ENCODE measurements around the gene ENPP6.

ENPP6 gene

DNA sequence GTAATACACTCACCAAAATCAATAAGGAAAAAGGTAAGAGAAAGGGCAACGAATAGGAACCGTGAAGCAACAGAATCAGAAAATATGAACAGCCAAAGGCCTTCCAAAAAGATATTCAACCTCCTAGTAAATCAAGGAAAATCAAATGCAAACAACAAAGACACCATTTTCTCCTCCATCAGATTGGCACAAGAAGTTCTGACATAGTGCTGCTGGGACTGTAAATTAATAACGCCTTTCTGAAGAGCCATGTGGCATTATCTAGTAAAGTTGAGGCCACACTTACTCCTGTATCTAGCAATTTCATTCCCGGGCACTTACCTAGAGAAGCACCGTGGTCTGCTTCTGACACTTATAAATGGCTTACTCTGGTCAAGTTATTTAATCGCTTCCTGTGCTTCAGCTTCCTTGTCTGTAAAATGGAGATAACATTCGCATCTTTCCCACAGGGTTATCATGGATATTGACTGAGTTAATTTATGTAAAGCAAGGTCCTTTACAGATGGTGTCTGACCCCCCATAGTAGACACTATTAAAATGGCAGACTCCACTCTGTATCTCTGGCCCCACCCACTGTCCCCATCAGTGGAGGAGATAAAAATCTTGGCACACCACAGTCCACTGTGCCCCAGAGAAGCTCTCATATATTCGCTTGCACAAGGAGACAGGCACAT lies 20.5 kb upstream of the ENPP6 start:
- H3K9ac ChIP-seq (ENCODE audit: low read depth, low read length, poor library complexity, severe bottlenecking), result no peak overlapping the region
- no peaks in the 10 kb centered on the region for H3K36me3 ChIP-seq (ENCODE audit: insufficient read depth, low read length)
- TF ChIP-seq EZH2phosphoT487 (IDR thresholded peaks at IDR 0.05; ENCODE audit: borderline replicate concordance), result no peak
- TF ChIP-seq, protein P1, sequence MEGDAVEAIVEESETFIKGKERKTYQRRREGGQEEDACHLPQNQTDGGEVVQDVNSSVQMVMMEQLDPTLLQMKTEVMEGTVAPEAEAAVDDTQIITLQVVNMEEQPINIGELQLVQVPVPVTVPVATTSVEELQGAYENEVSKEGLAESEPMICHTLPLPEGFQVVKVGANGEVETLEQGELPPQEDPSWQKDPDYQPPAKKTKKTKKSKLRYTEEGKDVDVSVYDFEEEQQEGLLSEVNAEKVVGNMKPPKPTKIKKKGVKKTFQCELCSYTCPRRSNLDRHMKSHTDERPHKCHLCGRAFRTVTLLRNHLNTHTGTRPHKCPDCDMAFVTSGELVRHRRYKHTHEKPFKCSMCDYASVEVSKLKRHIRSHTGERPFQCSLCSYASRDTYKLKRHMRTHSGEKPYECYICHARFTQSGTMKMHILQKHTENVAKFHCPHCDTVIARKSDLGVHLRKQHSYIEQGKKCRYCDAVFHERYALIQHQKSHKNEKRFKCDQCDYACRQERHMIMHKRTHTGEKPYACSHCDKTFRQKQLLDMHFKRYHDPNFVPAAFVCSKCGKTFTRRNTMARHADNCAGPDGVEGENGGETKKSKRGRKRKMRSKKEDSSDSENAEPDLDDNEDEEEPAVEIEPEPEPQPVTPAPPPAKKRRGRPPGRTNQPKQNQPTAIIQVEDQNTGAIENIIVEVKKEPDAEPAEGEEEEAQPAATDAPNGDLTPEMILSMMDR (conservative IDR thresholded peaks at IDR 0.05; ENCODE audit: low read length), result no peak
- peak overlapping the region; percentile 68 for H2AFZ ChIP-seq (ENCODE audit: low read length)
- no peaks in the 10 kb centered on the region for H3F3A ChIP-seq (ENCODE audit: low read depth)
- peaks cover 13% of the 10 kb centered on the region for H3K4me1 ChIP-seq (ENCODE audit: insufficient read depth, low read length, poor library complexity, severe bottlenecking)
- H3K9me3 ChIP-seq (ENCODE audit: insufficient read depth, low read depth, low read length), result no peaks in the 10 kb centered on the region
- H3K27me3 ChIP-seq (ENCODE audit: insufficient read depth, low read length, poor library complexity, severe bottlenecking), result no peaks in the 10 kb centered on the region
- H3K79me2 ChIP-seq (ENCODE audit: insufficient read depth, low read length), result no peaks in the 10 kb centered on the region
- H4K20me1 ChIP-seq (ENCODE audit: insufficient read depth, low read length, poor library complexity, severe bottlenecking), result no peaks in the 10 kb centered on the region
- H3K4me2 ChIP-seq (ENCODE audit: low read depth, low read length, poor library complexity, severe bottlenecking), result peak overlapping the region; percentile 29
- no peaks in the 10 kb centered on the region for H3K9me2 ChIP-seq (replicated peaks; ENCODE audit: low read depth, low read length)
- H3K4me3 ChIP-seq (ENCODE audit: low read length, poor library complexity, severe bottlenecking), result no peak overlapping the region

DNA sequence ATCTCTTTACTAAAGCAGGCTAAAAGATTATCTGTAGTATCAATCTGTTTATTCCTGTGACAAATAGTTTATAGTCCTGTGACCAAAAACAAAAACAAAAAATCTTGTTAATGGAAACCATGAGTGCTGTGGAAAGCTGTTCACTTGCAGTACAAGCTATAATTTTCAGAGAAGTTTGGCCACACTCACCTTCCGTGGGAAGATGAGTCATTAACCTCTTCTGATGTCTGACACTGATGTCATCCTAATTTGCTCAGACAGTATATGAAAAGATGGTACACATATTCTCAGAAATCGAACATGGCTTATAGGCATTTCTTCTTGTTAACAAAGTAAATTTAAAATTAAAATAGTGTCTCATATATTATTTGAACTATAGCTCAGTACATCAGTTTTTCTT lies 19.9 kb upstream of the ENPP6 start:
- no peaks in the 10 kb centered on the region for H3K9me2 ChIP-seq (replicated peaks; ENCODE audit: low read depth, low read length)
- H3K9me3 ChIP-seq (ENCODE audit: insufficient read depth, low read depth, low read length), result no peaks in the 10 kb centered on the region
- H2AFZ ChIP-seq (ENCODE audit: low read length), result peak overlapping the region; percentile 68; the same call in 1 of the 2 replicates
- H3K4me2 ChIP-seq (ENCODE audit: low read depth, low read length, poor library complexity, severe bottlenecking), result peak overlapping the region; percentile 29
- H3K4me3 ChIP-seq (ENCODE audit: low read length, poor library complexity, severe bottlenecking), result no peak overlapping the region
- no peak overlapping the region for H3K9ac ChIP-seq (ENCODE audit: low read depth, low read length, poor library complexity, severe bottlenecking)
- no peaks in the 10 kb centered on the region for H3K79me2 ChIP-seq (ENCODE audit: insufficient read depth, low read length)
- H3K27me3 ChIP-seq (ENCODE audit: insufficient read depth, low read length, poor library complexity, severe bottlenecking), result no peaks in the 10 kb centered on the region
- TF ChIP-seq EZH2phosphoT487 (IDR thresholded peaks at IDR 0.05; ENCODE audit: borderline replicate concordance), result no peak
- TF ChIP-seq, protein P1 (conservative IDR thresholded peaks at IDR 0.05; ENCODE audit: low read length), result no peak
- H3K36me3 ChIP-seq (ENCODE audit: insufficient read depth, low read length), result no peaks in the 10 kb centered on the region
- H3F3A ChIP-seq (ENCODE audit: low read depth), result no peaks in the 10 kb centered on the region
- H3K4me1 ChIP-seq (ENCODE audit: insufficient read depth, low read length, poor library complexity, severe bottlenecking), result peaks cover 13% of the 10 kb centered on the region
- no peaks in the 10 kb centered on the region for H4K20me1 ChIP-seq (ENCODE audit: insufficient read depth, low read length, poor library complexity, severe bottlenecking)

DNA sequence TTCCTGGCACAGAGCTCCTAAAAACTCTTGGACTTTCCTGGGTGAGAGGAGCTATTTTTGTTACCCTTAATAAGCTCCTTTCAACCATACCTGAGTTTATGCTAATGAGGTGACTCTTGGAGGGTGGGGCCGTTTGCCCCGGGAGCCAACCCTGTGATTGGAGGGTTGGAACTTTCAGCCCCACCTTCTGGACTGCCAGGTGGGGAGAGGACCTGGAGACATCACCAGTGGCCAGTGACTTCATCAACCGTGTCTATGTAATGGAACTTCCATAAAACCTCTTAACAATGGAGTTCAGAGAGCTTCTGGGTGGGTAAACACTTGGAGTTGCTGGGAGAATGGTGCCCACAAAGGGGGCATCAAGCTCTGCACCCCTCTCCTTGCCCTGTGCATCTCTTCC lies 17.9 kb upstream of the ENPP6 start:
- H3K4me1 ChIP-seq (ENCODE audit: insufficient read depth, low read length, poor library complexity, severe bottlenecking), result peaks cover 13% of the 10 kb centered on the region
- no peaks in the 10 kb centered on the region for H4K20me1 ChIP-seq (ENCODE audit: insufficient read depth, low read length, poor library complexity, severe bottlenecking)
- no peaks in the 10 kb centered on the region for H3K79me2 ChIP-seq (ENCODE audit: insufficient read depth, low read length)
- no peaks in the 10 kb centered on the region for H3K9me2 ChIP-seq (replicated peaks; ENCODE audit: low read depth, low read length)
- H3K4me3 ChIP-seq (ENCODE audit: low read length, poor library complexity, severe bottlenecking), result no peak overlapping the region
- no peaks in the 10 kb centered on the region for H3K27me3 ChIP-seq (ENCODE audit: insufficient read depth, low read length, poor library complexity, severe bottlenecking)
- no peak for TF ChIP-seq EZH2phosphoT487 (IDR thresholded peaks at IDR 0.05; ENCODE audit: borderline replicate concordance)
- TF ChIP-seq, protein P1 (conservative IDR thresholded peaks at IDR 0.05; ENCODE audit: low read length), result no peak
- no peak overlapping the region for H3K9ac ChIP-seq (ENCODE audit: low read depth, low read length, poor library complexity, severe bottlenecking)
- no peak overlapping the region for H2AFZ ChIP-seq (ENCODE audit: low read length)
- H3F3A ChIP-seq (ENCODE audit: low read depth), result no peaks in the 10 kb centered on the region
- no peaks in the 10 kb centered on the region for H3K36me3 ChIP-seq (ENCODE audit: insufficient read depth, low read length)
- H3K4me2 ChIP-seq (ENCODE audit: low read depth, low read length, poor library complexity, severe bottlenecking), result no peak overlapping the region
- no peaks in the 10 kb centered on the region for H3K9me3 ChIP-seq (ENCODE audit: insufficient read depth, low read depth, low read length)
